ENCODE results near the gene SLC17A7.

DNA sequence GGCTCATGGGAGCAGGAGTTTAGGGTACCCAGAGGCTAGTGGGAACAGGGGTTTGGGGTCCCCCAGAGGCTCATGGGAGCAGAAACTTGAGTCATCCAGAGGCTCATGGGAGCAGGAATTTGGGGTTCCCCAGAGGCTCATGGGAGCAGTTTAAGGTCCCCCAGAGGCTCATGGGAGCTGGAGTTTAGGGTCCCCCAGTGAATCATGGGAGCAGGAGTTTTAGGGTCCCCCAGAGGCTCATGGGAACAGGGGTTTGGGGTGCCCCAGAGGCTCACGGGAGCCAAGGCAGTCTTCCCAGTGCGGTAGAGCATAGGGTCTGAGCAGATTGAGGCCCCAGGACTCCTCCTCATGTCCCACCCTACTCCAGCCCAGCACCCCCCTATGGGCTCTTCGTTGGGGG is 24.0 kb upstream of the SLC17A7 start:
- TF ChIP-seq, protein P1, sequence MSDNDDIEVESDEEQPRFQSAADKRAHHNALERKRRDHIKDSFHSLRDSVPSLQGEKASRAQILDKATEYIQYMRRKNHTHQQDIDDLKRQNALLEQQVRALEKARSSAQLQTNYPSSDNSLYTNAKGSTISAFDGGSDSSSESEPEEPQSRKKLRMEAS (CRISPR knock-in tag; IDR thresholded peaks at IDR 0.05), result no peak
- TF ChIP-seq ZNF138 (CRISPR knock-in tag; conservative IDR thresholded peaks at IDR 0.05) (no peak), ELF4 (CRISPR knock-in tag; IDR thresholded peaks at IDR 0.05; ENCODE audit: low read depth) (no peak), SP1 (CRISPR knock-in tag; conservative IDR thresholded peaks at IDR 0.05) (no peak), CREM (CRISPR knock-in tag; IDR thresholded peaks at IDR 0.05) (no peak), ETV6 (CRISPR knock-in tag; IDR thresholded peaks at IDR 0.05) (no peak)
- TF ChIP-seq, protein P2, sequence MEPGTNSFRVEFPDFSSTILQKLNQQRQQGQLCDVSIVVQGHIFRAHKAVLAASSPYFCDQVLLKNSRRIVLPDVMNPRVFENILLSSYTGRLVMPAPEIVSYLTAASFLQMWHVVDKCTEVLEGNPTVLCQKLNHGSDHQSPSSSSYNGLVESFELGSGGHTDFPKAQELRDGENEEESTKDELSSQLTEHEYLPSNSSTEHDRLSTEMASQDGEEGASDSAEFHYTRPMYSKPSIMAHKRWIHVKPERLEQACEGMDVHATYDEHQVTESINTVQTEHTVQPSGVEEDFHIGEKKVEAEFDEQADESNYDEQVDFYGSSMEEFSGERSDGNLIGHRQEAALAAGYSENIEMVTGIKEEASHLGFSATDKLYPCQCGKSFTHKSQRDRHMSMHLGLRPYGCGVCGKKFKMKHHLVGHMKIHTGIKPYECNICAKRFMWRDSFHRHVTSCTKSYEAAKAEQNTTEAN (CRISPR knock-in tag; IDR thresholded peaks at IDR 0.05), result no peak
- TF ChIP-seq, protein P3, sequence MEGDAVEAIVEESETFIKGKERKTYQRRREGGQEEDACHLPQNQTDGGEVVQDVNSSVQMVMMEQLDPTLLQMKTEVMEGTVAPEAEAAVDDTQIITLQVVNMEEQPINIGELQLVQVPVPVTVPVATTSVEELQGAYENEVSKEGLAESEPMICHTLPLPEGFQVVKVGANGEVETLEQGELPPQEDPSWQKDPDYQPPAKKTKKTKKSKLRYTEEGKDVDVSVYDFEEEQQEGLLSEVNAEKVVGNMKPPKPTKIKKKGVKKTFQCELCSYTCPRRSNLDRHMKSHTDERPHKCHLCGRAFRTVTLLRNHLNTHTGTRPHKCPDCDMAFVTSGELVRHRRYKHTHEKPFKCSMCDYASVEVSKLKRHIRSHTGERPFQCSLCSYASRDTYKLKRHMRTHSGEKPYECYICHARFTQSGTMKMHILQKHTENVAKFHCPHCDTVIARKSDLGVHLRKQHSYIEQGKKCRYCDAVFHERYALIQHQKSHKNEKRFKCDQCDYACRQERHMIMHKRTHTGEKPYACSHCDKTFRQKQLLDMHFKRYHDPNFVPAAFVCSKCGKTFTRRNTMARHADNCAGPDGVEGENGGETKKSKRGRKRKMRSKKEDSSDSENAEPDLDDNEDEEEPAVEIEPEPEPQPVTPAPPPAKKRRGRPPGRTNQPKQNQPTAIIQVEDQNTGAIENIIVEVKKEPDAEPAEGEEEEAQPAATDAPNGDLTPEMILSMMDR (IDR thresholded peaks at IDR 0.05), result no peak
- TF ChIP-seq, protein P4, sequence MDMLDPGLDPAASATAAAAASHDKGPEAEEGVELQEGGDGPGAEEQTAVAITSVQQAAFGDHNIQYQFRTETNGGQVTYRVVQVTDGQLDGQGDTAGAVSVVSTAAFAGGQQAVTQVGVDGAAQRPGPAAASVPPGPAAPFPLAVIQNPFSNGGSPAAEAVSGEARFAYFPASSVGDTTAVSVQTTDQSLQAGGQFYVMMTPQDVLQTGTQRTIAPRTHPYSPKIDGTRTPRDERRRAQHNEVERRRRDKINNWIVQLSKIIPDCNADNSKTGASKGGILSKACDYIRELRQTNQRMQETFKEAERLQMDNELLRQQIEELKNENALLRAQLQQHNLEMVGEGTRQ (CRISPR knock-in tag; IDR thresholded peaks at IDR 0.05), result no peak
- TF ChIP-seq, protein P5, sequence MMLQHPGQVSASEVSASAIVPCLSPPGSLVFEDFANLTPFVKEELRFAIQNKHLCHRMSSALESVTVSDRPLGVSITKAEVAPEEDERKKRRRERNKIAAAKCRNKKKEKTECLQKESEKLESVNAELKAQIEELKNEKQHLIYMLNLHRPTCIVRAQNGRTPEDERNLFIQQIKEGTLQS (CRISPR knock-in tag; conservative IDR thresholded peaks at IDR 0.05), result no peak
- TF ChIP-seq, protein P6, sequence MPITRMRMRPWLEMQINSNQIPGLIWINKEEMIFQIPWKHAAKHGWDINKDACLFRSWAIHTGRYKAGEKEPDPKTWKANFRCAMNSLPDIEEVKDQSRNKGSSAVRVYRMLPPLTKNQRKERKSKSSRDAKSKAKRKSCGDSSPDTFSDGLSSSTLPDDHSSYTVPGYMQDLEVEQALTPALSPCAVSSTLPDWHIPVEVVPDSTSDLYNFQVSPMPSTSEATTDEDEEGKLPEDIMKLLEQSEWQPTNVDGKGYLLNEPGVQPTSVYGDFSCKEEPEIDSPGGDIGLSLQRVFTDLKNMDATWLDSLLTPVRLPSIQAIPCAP (CRISPR knock-in tag; IDR thresholded peaks at IDR 0.05), result no peak
- TF ChIP-seq, protein P7, sequence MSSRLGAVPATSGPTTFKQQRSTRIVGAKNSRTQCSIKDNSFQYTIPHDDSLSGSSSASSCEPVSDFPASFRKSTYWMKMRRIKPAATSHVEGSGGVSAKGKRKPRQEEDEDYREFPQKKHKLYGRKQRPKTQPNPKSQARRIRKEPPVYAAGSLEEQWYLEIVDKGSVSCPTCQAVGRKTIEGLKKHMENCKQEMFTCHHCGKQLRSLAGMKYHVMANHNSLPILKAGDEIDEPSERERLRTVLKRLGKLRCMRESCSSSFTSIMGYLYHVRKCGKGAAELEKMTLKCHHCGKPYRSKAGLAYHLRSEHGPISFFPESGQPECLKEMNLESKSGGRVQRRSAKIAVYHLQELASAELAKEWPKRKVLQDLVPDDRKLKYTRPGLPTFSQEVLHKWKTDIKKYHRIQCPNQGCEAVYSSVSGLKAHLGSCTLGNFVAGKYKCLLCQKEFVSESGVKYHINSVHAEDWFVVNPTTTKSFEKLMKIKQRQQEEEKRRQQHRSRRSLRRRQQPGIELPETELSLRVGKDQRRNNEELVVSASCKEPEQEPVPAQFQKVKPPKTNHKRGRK (CRISPR knock-in tag; IDR thresholded peaks at IDR 0.05; ENCODE audit: borderline replicate concordance), result no peak
- TF ChIP-seq, protein P8, sequence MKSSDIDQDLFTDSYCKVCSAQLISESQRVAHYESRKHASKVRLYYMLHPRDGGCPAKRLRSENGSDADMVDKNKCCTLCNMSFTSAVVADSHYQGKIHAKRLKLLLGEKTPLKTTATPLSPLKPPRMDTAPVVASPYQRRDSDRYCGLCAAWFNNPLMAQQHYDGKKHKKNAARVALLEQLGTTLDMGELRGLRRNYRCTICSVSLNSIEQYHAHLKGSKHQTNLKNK (CRISPR knock-in tag; IDR thresholded peaks at IDR 0.05), result no peak
- TF ChIP-seq, protein P9, sequence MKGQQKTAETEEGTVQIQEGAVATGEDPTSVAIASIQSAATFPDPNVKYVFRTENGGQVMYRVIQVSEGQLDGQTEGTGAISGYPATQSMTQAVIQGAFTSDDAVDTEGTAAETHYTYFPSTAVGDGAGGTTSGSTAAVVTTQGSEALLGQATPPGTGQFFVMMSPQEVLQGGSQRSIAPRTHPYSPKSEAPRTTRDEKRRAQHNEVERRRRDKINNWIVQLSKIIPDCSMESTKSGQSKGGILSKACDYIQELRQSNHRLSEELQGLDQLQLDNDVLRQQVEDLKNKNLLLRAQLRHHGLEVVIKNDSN (CRISPR knock-in tag; IDR thresholded peaks at IDR 0.05), result no peak

Measured in WTC11 (cell line).